ENCODE measurements around the gene LYPD6. TPM values are rescaled to one million over a fixed set of nuclear protein-coding genes. Genes with fewer than 3 reads are reported as not detected.

Gene LYPD6
- total and polyA plus RNA-seq, 11 donors, result 0.04 to 0.72 (median 0.12) TPM; not detected in 1

- no peaks in the 10 kb centered on the region for H3K36me3 ChIP-seq
- no peak for ATAC-seq
- peaks cover 0 to 19% (median 2%) of the 10 kb centered on the region in 12 donors for H3K9me3 ChIP-seq
- no peaks in the 10 kb centered on the region for H3K27me3 ChIP-seq
- DNase-seq, result no peak
- intact Hi-C loops (cut with DNase I), result no loop called here
- TF ChIP-seq CTCF (IDR thresholded peaks at IDR 0.05) (no peak), POLR2A (IDR thresholded peaks at IDR 0.05) (no peak)
- 80 to 88% (median 81%) methylated on average over 2 of the region's 2 CpGs for WGBS, 4 donors
- H3K4me3 ChIP-seq, result no peak overlapping the region
- no peaks in the 10 kb centered on the region for H3K4me1 ChIP-seq
- H3K27ac ChIP-seq, result no peak overlapping the region
Measured at GRCh38 chr2:149456285-149456684, 125.9 kb downstream of the LYPD6 start.

- no peak for ATAC-seq
- DNase-seq, result no peak
- Histone ChIP-seq H3K9me3 (peaks cover 0 to 33% (median 6%) of the 10 kb centered on the region in 12 donors), H3K27me3 (no peaks in the 10 kb centered on the region), H3K36me3 (no peaks in the 10 kb centered on the region), H3K4me3 (no peak overlapping the region), H3K27ac (no peak overlapping the region), H3K4me1 (no peaks in the 10 kb centered on the region)
- TF ChIP-seq CTCF (IDR thresholded peaks at IDR 0.05) (no peak), POLR2A (IDR thresholded peaks at IDR 0.05) (no peak)
- intact Hi-C loops (cut with DNase I), result no loop called here
Measured at GRCh38 chr2:149458502-149458901, 128.1 kb downstream of the LYPD6 start.

GRCh38 chr2:149463328-149464002, 133.1 kb downstream of the LYPD6 start:
- Histone ChIP-seq H3K27ac (no peak overlapping the region), H3K9me3 (peaks cover 0 to 25% (median 4%) of the 10 kb centered on the region in 12 donors), H3K36me3 (no peaks in the 10 kb centered on the region), H3K27me3 (no peaks in the 10 kb centered on the region), H3K4me3 (no peak overlapping the region), H3K4me1 (no peaks in the 10 kb centered on the region)
- WGBS, 4 donors, result 37 to 44% (median 39%) methylated on average over 2 of the region's 2 CpGs
- intact Hi-C loops (cut with DNase I), result no loop called here
- no peak for TF ChIP-seq CTCF (IDR thresholded peaks at IDR 0.05)
- TF ChIP-seq POLR2A (IDR thresholded peaks at IDR 0.05), result no peak
- DNase-seq, result no peak
- no peak for ATAC-seq

GRCh38 chr2:149464396-149464795, 134.0 kb downstream of the LYPD6 start:
- peaks cover 0 to 16% (median 3%) of the 10 kb centered on the region in 12 donors for H3K9me3 ChIP-seq
- H3K27me3 ChIP-seq, result no peaks in the 10 kb centered on the region
- intact Hi-C loops (cut with DNase I), result no loop called here
- DNase-seq, result no peak
- H3K4me3 ChIP-seq, result no peak overlapping the region
- H3K27ac ChIP-seq, result no peak overlapping the region
- no peak for ATAC-seq
- 89 to 91% (median 90%) methylated on average over 7 of the region's 7 CpGs for WGBS, 4 donors
- no peaks in the 10 kb centered on the region for H3K4me1 ChIP-seq
- no peak for TF ChIP-seq POLR2A (IDR thresholded peaks at IDR 0.05)
- TF ChIP-seq CTCF (IDR thresholded peaks at IDR 0.05), result no peak
- H3K36me3 ChIP-seq, result no peaks in the 10 kb centered on the region
